ENCODE data around the gene DCBLD1. TPM values are rescaled to one million over a fixed set of nuclear protein-coding genes. Genes with fewer than 3 reads are reported as not detected.
"Not testable (repeated sequence)": the region's sequence is repeated elsewhere in the genome, so short reads cannot be mapped to it uniquely, and the experiment has no call there.

The DCBLD1 gene
- total RNA-seq, 1 donor from 2014 or later: 12.0 TPM

DNA sequence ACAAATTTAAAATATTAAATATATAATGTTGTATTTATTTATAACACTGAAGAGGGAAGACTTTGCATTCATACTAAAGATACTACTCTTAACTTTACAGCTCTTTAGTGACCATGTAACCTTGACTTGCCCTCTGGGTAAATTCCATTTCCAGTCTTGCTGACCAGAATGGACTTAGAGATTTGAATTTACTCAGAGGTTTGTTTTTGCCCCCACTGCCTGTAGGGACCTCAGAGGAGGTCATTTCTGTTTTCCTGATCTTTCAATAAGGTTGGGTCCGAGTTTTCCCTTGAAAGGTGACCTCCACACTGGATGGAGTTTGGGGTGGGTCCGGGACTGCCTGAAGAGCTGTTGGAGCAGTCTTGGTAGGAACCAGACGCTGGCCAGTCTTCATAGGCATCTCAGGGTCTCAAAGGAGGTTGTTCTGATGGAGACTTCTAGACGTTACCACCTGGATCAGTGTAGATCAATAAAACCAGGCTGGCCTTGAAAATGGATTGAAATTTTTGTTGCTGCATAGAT, 26.0 kb downstream of the DCBLD1 start:
- H3K27ac ChIP-seq (ENCODE audit: low read depth, low read length): no peak overlapping the region
- no peaks in the 10 kb centered on the region for H3K9me3 ChIP-seq (ENCODE audit: control insufficient read depth in 3 of 3, low read length in 3 of 3)
- H3K4me1 ChIP-seq (ENCODE audit: control insufficient read depth in 3 of 3, insufficient read depth in 3 of 3, low read length in 3 of 3): peaks cover 5 to 11% (median 8%) of the 10 kb centered on the region in 3 donors
- H3K36me3 ChIP-seq (ENCODE audit: control insufficient read depth in 3 of 3, insufficient read depth in 3 of 3, low read length in 3 of 3): peaks cover 4 to 11% (median 7%) of the 10 kb centered on the region in 3 donors
- H3K4me3 ChIP-seq (ENCODE audit: low read length in 3 of 3): no peak overlapping the region
- H3K27me3 ChIP-seq (ENCODE audit: control insufficient read depth in 3 of 3, insufficient read depth in 3 of 3, low read length in 3 of 3): no peaks in the 10 kb centered on the region
- no peak overlapping the region for H3K9ac ChIP-seq (ENCODE audit: low read depth in 1 of 3, low read length in 3 of 3)

DNA sequence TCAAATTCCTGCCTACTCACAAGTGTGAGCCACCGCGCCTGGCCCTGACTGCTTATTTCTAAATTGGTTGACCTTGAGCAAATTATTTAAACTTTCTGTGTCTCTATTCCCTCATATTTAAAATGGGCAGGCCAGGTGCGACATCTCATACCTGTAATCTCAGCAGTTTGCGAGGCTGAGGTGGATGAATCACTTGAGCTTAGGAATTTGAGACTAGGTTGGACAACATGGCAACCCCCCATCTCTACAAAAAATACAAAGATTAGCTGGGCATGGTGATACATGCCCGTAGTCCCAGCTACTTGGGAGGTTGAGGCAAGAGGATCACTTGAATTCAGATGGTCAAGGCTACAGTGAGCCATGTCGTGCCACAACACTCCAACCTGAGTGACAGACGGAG, 26.5 kb downstream of the DCBLD1 start:
- H3K9ac ChIP-seq (ENCODE audit: low read depth in 1 of 3, low read length in 3 of 3): no peak overlapping the region
- no peak overlapping the region for H3K4me3 ChIP-seq (ENCODE audit: low read length in 3 of 3)

DNA sequence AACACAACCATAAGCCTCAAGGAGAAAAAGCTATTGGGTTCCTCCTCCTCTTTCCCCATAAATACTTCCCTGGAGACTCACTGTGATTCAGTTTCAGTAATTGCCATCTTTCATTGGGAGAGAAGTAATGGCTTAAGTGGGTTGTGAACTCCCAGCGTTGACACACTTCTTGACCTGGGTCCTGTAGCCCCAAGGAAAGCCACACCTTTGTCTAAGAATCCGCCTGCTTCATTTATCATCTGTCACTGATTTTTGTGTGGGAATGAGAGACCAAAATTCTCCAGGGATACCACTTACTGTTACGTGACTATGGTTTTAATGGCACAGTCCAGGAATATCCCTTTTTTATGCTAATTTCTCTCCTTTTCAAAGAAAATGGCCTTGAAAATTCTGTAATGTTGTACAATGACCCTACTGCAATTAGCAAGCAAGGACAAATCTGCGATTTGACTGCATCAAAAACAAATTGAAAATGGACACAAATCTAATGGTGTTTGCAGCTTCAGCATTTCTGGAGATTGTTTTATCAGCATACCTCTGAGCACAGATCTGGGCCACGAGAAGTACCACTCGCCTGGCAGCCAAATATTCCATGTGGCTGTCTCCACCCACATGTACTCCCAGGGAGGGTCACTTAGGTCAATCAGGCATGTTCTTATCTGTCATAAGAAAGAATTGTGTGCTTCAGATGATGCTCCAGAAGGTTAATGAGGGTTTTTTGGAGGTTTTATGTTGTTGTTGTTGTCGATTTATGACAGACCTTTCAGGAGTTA, 29.8 kb downstream of the DCBLD1 start:
- Histone ChIP-seq H3K4me3 (ENCODE audit: low read length in 3 of 3) (no peak overlapping the region), H3K9ac (ENCODE audit: low read depth in 1 of 3, low read length in 3 of 3) (no peak overlapping the region), H3K36me3 (ENCODE audit: control insufficient read depth in 3 of 3, insufficient read depth in 3 of 3, low read length in 3 of 3) (no peaks in the 10 kb centered on the region), H3K9me3 (ENCODE audit: control insufficient read depth in 3 of 3, low read length in 3 of 3) (no peaks in the 10 kb centered on the region), H3K27me3 (ENCODE audit: control insufficient read depth in 3 of 3, insufficient read depth in 3 of 3, low read length in 3 of 3) (no peaks in the 10 kb centered on the region), H3K4me1 (ENCODE audit: control insufficient read depth in 3 of 3, insufficient read depth in 3 of 3, low read length in 3 of 3) (peaks cover 2 to 10% (median 7%) of the 10 kb centered on the region in 3 donors), H3K27ac (ENCODE audit: low read depth, low read length) (no peak overlapping the region)

More for the DNA sequence above, 26.5 kb downstream of the DCBLD1 start:
- no peaks in the 10 kb centered on the region for H3K9me3 ChIP-seq (ENCODE audit: control insufficient read depth in 3 of 3, low read length in 3 of 3)
- peaks cover 4 to 8% (median 7%) of the 10 kb centered on the region in 3 donors for H3K36me3 ChIP-seq (ENCODE audit: control insufficient read depth in 3 of 3, insufficient read depth in 3 of 3, low read length in 3 of 3)
- peaks cover 6 to 12% (median 10%) of the 10 kb centered on the region in 3 donors for H3K4me1 ChIP-seq (ENCODE audit: control insufficient read depth in 3 of 3, insufficient read depth in 3 of 3, low read length in 3 of 3)
- no peaks in the 10 kb centered on the region for H3K27me3 ChIP-seq (ENCODE audit: control insufficient read depth in 3 of 3, insufficient read depth in 3 of 3, low read length in 3 of 3)
- no peak overlapping the region for H3K27ac ChIP-seq (ENCODE audit: low read depth, low read length)

DNA sequence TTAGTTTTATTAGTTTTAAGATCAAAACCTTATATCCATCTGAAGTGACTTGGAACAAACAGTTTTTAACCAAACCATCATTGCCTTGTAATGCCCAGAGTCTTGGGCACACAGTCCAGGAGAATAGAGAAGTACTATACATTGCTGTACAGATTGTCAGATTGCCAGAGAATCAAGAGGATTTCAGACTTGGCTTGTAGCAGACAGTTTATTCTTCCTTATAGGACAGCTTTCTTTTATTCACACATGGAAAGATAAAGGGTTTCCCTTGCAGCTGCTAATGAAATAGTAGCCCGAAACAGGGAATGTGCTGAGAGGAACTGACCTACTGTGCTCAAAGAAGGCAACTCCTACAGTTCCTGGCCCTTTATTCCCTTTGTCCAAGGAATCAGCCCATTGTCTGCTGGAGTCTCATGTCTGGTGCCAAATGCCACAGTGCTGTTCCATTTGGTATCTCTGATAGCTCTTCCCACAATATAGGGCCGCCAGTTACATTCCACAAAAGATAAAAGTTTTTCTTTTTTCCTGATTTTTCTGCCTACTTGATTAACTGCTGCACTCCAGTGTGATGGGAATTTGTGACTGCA, 30.6 kb downstream of the DCBLD1 start:
- Histone ChIP-seq H3K9ac (ENCODE audit: low read depth in 1 of 3, low read length in 3 of 3) (no peak overlapping the region), H3K27ac (ENCODE audit: low read depth, low read length) (no peak overlapping the region), H3K4me1 (ENCODE audit: control insufficient read depth in 3 of 3, insufficient read depth in 3 of 3, low read length in 3 of 3) (peaks cover 2 to 10% (median 7%) of the 10 kb centered on the region in 3 donors), H3K9me3 (ENCODE audit: control insufficient read depth in 3 of 3, low read length in 3 of 3) (no peaks in the 10 kb centered on the region), H3K36me3 (ENCODE audit: control insufficient read depth in 3 of 3, insufficient read depth in 3 of 3, low read length in 3 of 3) (no peaks in the 10 kb centered on the region), H3K4me3 (ENCODE audit: low read length in 3 of 3) (no peak overlapping the region), H3K27me3 (ENCODE audit: control insufficient read depth in 3 of 3, insufficient read depth in 3 of 3, low read length in 3 of 3) (no peaks in the 10 kb centered on the region)

DNA sequence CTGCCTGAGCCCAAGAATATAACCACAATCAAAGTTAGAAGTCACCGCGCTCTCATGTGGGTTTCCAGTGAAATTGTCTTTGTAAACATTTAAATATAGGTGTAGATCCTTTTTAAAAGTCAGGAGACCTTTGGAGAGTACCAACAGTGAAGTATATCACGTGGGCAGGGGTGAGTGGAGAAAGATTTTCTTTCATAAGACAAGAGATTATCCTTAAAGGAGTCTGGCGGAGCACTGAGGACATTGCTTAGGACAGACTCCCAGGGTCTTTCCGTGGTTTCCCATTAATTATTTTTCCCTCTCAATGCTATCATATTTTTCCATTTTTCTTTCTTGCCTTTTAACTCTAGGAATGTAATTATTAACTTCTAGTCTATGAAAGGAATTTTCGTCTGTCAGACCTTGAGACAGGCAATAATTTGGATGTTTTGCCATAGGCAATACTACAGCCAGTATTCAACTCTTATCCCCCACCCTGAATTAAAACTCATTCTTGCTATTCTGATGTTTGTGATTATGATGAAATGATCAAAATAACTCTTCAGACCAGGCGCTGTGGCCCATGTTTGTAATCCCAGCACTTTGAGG, 31.4 kb downstream of the DCBLD1 start:
- Histone ChIP-seq H3K9ac (ENCODE audit: low read depth in 1 of 3, low read length in 3 of 3) (no peak overlapping the region), H3K27ac (ENCODE audit: low read depth, low read length) (no peak overlapping the region), H3K4me1 (ENCODE audit: control insufficient read depth in 3 of 3, insufficient read depth in 3 of 3, low read length in 3 of 3) (peaks cover 2 to 10% (median 7%) of the 10 kb centered on the region in 3 donors), H3K9me3 (ENCODE audit: control insufficient read depth in 3 of 3, low read length in 3 of 3) (no peaks in the 10 kb centered on the region), H3K4me3 (ENCODE audit: low read length in 3 of 3) (no peak overlapping the region), H3K27me3 (ENCODE audit: control insufficient read depth in 3 of 3, insufficient read depth in 3 of 3, low read length in 3 of 3) (no peaks in the 10 kb centered on the region), H3K36me3 (ENCODE audit: control insufficient read depth in 3 of 3, insufficient read depth in 3 of 3, low read length in 3 of 3) (no peaks in the 10 kb centered on the region)

DNA sequence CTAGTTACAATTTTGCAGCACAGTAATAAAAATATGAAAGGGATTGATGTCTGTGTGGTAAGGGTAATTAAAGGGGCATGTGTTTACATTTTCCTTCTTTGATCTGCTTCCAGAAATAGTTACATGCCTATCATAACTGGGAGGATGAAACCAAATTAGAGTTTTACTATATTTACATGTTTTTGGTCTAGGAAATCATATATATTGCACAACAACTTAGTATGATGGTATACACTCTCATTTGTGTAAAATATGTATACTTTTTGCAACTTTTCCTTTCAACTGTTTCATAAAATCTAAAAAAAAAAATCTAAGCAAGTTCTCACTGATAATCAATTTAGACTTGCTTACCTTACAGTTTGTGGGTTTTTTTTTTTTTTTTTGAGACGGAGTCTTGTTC, 32.2 kb downstream of the DCBLD1 start:
- no peak overlapping the region for H3K9ac ChIP-seq (ENCODE audit: low read depth in 1 of 3, low read length in 3 of 3)
- H3K27ac ChIP-seq (ENCODE audit: low read depth, low read length): no peak overlapping the region
- no peaks in the 10 kb centered on the region for H3K36me3 ChIP-seq (ENCODE audit: control insufficient read depth in 3 of 3, insufficient read depth in 3 of 3, low read length in 3 of 3)
- H3K4me3 ChIP-seq (ENCODE audit: low read length in 3 of 3): no peak overlapping the region
- H3K9me3 ChIP-seq (ENCODE audit: control insufficient read depth in 3 of 3, low read length in 3 of 3): no peaks in the 10 kb centered on the region
- peaks cover 2 to 10% (median 7%) of the 10 kb centered on the region in 3 donors for H3K4me1 ChIP-seq (ENCODE audit: control insufficient read depth in 3 of 3, insufficient read depth in 3 of 3, low read length in 3 of 3)
- H3K27me3 ChIP-seq (ENCODE audit: control insufficient read depth in 3 of 3, insufficient read depth in 3 of 3, low read length in 3 of 3): no peaks in the 10 kb centered on the region

DNA sequence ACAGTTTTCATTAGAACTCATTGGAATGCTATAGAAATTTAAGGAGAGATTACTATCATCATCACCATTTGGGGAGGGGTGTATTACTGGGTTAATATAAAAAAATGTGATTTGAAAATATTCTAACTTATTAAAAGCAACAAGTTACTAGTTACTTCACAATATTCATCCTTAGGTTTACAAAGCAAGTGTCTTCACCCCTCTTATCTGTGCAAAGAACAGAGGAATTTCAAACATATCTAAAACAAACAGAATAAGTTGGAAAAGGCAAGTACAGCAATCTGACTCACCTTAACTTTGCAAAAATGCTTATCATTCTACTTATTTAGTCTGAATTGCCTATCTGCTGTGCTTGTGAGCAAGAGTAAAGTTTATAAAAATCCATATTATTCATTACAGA, 32.9 kb downstream of the DCBLD1 start:
- H3K4me3 ChIP-seq (ENCODE audit: low read length in 3 of 3): no peak overlapping the region
- H3K4me1 ChIP-seq (ENCODE audit: control insufficient read depth in 3 of 3, insufficient read depth in 3 of 3, low read length in 3 of 3): peaks cover 2 to 10% (median 7%) of the 10 kb centered on the region in 3 donors
- no peaks in the 10 kb centered on the region for H3K36me3 ChIP-seq (ENCODE audit: control insufficient read depth in 3 of 3, insufficient read depth in 3 of 3, low read length in 3 of 3)
- no peak overlapping the region for H3K27ac ChIP-seq (ENCODE audit: low read depth, low read length)
- H3K9ac ChIP-seq (ENCODE audit: low read depth in 1 of 3, low read length in 3 of 3): no peak overlapping the region
- H3K27me3 ChIP-seq (ENCODE audit: control insufficient read depth in 3 of 3, insufficient read depth in 3 of 3, low read length in 3 of 3): no peaks in the 10 kb centered on the region
- H3K9me3 ChIP-seq (ENCODE audit: control insufficient read depth in 3 of 3, low read length in 3 of 3): no peaks in the 10 kb centered on the region

DNA sequence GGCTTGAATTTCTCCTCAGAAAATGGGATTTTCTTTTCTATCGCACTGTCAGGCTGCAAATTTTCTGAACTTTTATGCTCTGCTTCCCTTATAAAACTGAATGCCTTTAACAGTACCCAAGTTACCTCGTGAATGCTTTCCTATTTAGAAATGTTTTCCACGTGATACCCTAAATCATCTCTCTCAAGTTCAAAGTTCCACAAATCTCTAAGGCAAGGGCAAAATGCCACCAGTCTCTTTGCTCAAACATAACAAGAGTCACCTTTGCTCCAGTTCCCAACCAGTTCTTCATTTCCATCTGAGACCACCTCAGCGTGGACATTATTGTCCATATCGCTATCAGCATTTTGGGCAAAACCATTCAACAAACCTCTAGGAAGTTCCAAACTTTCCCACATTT, 35.5 kb downstream of the DCBLD1 start:
- not testable (repeated sequence) for H3K9ac ChIP-seq (ENCODE audit: low read depth in 1 of 3, low read length in 3 of 3); H3K27ac ChIP-seq (ENCODE audit: low read depth, low read length); H3K9me3 ChIP-seq (ENCODE audit: control insufficient read depth in 3 of 3, low read length in 3 of 3); H3K4me3 ChIP-seq (ENCODE audit: low read length in 3 of 3); H3K36me3 ChIP-seq (ENCODE audit: control insufficient read depth in 3 of 3, insufficient read depth in 3 of 3, low read length in 3 of 3); H3K4me1 ChIP-seq (ENCODE audit: control insufficient read depth in 3 of 3, insufficient read depth in 3 of 3, low read length in 3 of 3); H3K27me3 ChIP-seq (ENCODE audit: control insufficient read depth in 3 of 3, insufficient read depth in 3 of 3, low read length in 3 of 3)

DNA sequence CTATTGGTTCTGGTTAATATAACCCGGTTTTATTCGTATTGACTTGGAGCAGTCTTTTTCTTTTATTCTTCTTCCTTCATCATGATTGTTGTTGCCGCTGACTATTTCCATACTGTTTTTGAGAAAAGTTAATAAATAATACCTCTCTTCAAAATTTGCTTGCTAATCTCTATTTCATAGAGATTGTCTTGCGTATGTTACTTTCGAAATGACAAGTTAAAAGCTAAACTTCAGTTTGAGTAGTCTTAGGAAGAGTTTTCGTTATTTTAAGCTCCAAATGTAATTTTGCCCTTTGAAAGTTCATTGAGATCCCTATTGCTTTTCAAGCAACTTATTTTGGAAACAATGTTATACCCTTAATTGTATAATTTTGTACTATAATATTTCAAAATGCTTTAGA, 36.4 kb downstream of the DCBLD1 start:
- Histone ChIP-seq H3K9ac (ENCODE audit: low read depth in 1 of 3, low read length in 3 of 3) (no peak overlapping the region), H3K9me3 (ENCODE audit: control insufficient read depth in 3 of 3, low read length in 3 of 3) (no peaks in the 10 kb centered on the region), H3K27me3 (ENCODE audit: control insufficient read depth in 3 of 3, insufficient read depth in 3 of 3, low read length in 3 of 3) (no peaks in the 10 kb centered on the region), H3K4me1 (ENCODE audit: control insufficient read depth in 3 of 3, insufficient read depth in 3 of 3, low read length in 3 of 3) (no peaks in the 10 kb centered on the region), H3K36me3 (ENCODE audit: control insufficient read depth in 3 of 3, insufficient read depth in 3 of 3, low read length in 3 of 3) (peaks cover 0 to 5% (median 2%) of the 10 kb centered on the region in 3 donors), H3K27ac (ENCODE audit: low read depth, low read length) (no peak overlapping the region), H3K4me3 (ENCODE audit: low read length in 3 of 3) (no peak overlapping the region)
